ENCODE results near the gene LRRC25.
"Not testable (repeated sequence)": the region's sequence is repeated elsewhere in the genome, so short reads cannot be mapped to it uniquely, and the experiment has no call there.

Gene LRRC25

GRCh38 chr19:18424122-18424889, 26.9 kb upstream of the LRRC25 start:
- DNase-seq: no peak

- DNase-seq: no peak
These were observed 26.0 kb upstream of the LRRC25 start for GRCh38 chr19:18423258-18424020.

GRCh38 chr19:18422530-18423191, 25.2 kb upstream of the LRRC25 start:
- no peak for DNase-seq

GRCh38 chr19:18421371-18421959, 24.0 kb upstream of the LRRC25 start:
- DNase-seq: no peak

- DNase-seq: no peak
These were observed 23.5 kb upstream of the LRRC25 start for GRCh38 chr19:18420930-18421329.

- DNase-seq: peak; percentile 50
These were observed 22.5 kb upstream of the LRRC25 start for GRCh38 chr19:18419699-18420460.

- peak; percentile 71 for DNase-seq
These were observed 21.8 kb upstream of the LRRC25 start, which contains the start of gene SSBP4 for GRCh38 chr19:18419195-18419698. SSBP4 (plus strand) TSS chr19:18419398; CDS start chr19:18419649, 251 bp downstream.

- DNase-seq: no peak
These were observed 21.2 kb upstream of the LRRC25 start for GRCh38 chr19:18418483-18419194.

- DNase-seq: peak; percentile 52
These were observed 20.6 kb upstream of the LRRC25 start for GRCh38 chr19:18418029-18418482.

GRCh38 chr19:18417250-18418028, 20.0 kb upstream of the LRRC25 start:
- DNase-seq: no peak

GRCh38 chr19:18416778-18417249, 19.4 kb upstream of the LRRC25 start:
- peak; percentile 41 for DNase-seq

GRCh38 chr19:18415178-18415867, 17.9 kb upstream of the LRRC25 start:
- no peak for DNase-seq

- DNase-seq: no peak
These were observed 17.2 kb upstream of the LRRC25 start for GRCh38 chr19:18414504-18415177.

GRCh38 chr19:18412610-18413239, 15.3 kb upstream of the LRRC25 start:
- DNase-seq: no peak

- DNase-seq: no peak
These were observed 10.6 kb upstream of the LRRC25 start for GRCh38 chr19:18408053-18408476.

GRCh38 chr19:18406749-18407148, 9.3 kb upstream of the LRRC25 start:
- DNase-seq: no peak

- DNase-seq: not testable (repeated sequence)
These were observed 8.3 kb upstream of the LRRC25 start for GRCh38 chr19:18405754-18406153.

- DNase-seq: not testable (repeated sequence)
These were observed 5.2 kb upstream of the LRRC25 start for GRCh38 chr19:18402455-18403248.
